HepG2 (cell line): ENCODE data around the gene JADE3. TPM values are rescaled to one million over a fixed set of nuclear protein-coding genes. Genes with fewer than 3 reads are reported as not detected.

ENCODE experiments used
- FOXA3 ChIP-seq: IDR thresholded peaks from 2 replicates; pipeline ENCODE4 v1.6.1; 2016; ENCODE audit warnings: missing genetic modification reagents, missing compliant biosample characterization
- FOXK2 ChIP-seq: fragments of 450-650 bp; IDR thresholded peaks from 2 replicates; pipeline ENCODE4 v1.6.1; 2016
- KAT8 ChIP-seq: IDR thresholded peaks from 2 replicates; pipeline ENCODE4 v1.6.1; 2016; ENCODE audit warnings: missing genetic modification reagents, missing compliant biosample characterization
- KLF13 ChIP-seq: sonication (generic); formaldehyde crosslinking; IDR thresholded peaks from 2 replicates; pipeline ENCODE4 v1.4.0; 2020; ENCODE audit warnings: mild to moderate bottlenecking, missing genetic modification reagents
- MAFG ChIP-seq: sonication (generic); formaldehyde crosslinking; IDR thresholded peaks from 2 replicates; pipeline ENCODE4 v1.5.1; 2020; ENCODE audit warnings: mild to moderate bottlenecking, missing genetic modification reagents
- POLR2AphosphoS2 ChIP-seq: IDR thresholded peaks from 2 replicates; pipeline ENCODE4 v1.6.1; 2011; ENCODE audit warnings: low read depth, low read length, improper control_type of control experiment
- SOX13 ChIP-seq, 3 experiments: fragments of 450-650 bp in 1 of 3; sonication (generic) in 1 of 3; formaldehyde crosslinking in 1 of 3; IDR thresholded peaks in 2 of 3; conservative IDR thresholded peaks in 1 of 3; 2 replicates each; pipeline versions ENCODE4 v1.5.0 to v1.6.1; 2016 to 2020; ENCODE audit warnings: antibody characterized with exemption in 1 of 3, mild to moderate bottlenecking in 1 of 3, missing compliant biosample characterization in 1 of 3, missing genetic modification reagents in 1 of 3, moderate library complexity in 1 of 3
- SOX5 ChIP-seq: IDR thresholded peaks from 2 replicates; pipeline ENCODE4 v1.6.1; 2016; ENCODE audit warnings: borderline replicate concordance
- ZC3H4 ChIP-seq: sonication (generic); formaldehyde crosslinking; IDR thresholded peaks from 2 replicates; pipeline ENCODE4 v1.4.0; 2020; ENCODE audit warnings: missing genetic modification reagents, borderline replicate concordance
- ZFAT ChIP-seq: sonication (generic); formaldehyde crosslinking; conservative IDR thresholded peaks from 2 replicates; pipeline ENCODE4 v1.8.1; 2023; ENCODE audit warnings: missing genetic modification reagents, inconsistent platforms
- ZNF644 ChIP-seq: IDR thresholded peaks from 2 replicates; pipeline ENCODE4 v1.6.1; 2016; ENCODE audit warnings: low read depth
- polyA plus RNA-seq, 8 experiments: library from polyadenylated mRNA; depleted of rRNA in 3 of 8; stranded (reverse) in 7 of 8; unstranded in 1 of 8; fragments of >200 nt; fragmentation: Illumina TruSeq in 4 of 8; extraction: Trizol in 4 of 8; gene quantifications; 2 replicates each; pipeline versions ENCODE4 v1.2.1 to v1.2.3, GENCODE V29; 2011 to 2016; ENCODE audit warnings: low read depth in 4 of 8, missing spikeins in 1 of 8, mixed read lengths in 1 of 8; ENCODE audit not compliant: insufficient read depth in 1 of 8
- total RNA-seq, 5 experiments: library from RNA; depleted of rRNA; stranded (reverse); fragments of >200 nt; fragmentation: Illumina TruSeq; extraction: Trizol; gene quantifications; 2 replicates each; pipeline ENCODE4 v1.2.3, GENCODE V29; 2016; ENCODE audit warnings: low read depth in 1 of 5
- TF ChIP-seq, protein P1 (sequence below): sonication (generic); formaldehyde crosslinking; IDR thresholded peaks from 2 replicates; pipeline ENCODE4 v1.8.0; 2023; ENCODE audit warnings: mild to moderate bottlenecking, missing genetic modification reagents
- TF ChIP-seq, protein P2 (sequence below): sonication (generic); formaldehyde crosslinking; IDR thresholded peaks from 2 replicates; pipeline ENCODE4 v1.5.0; 2020; ENCODE audit warnings: missing genetic modification reagents
- TF ChIP-seq, protein P3 (sequence below): sonication (generic); formaldehyde crosslinking; conservative IDR thresholded peaks from 2 replicates; pipeline ENCODE4 v1.4.0; 2020; ENCODE audit warnings: missing genetic modification reagents
- TF ChIP-seq, protein P4 (sequence below), 2 experiments: sonication (generic) in 1 of 2; formaldehyde crosslinking in 1 of 2; IDR thresholded peaks; 2 replicates each; pipeline versions ENCODE4 v1.6.1 to v1.9.0; 2014 to 2022; ENCODE audit warnings: antibody characterized with exemption in 1 of 2, borderline replicate concordance in 1 of 2, inconsistent platforms in 1 of 2, low read depth in 1 of 2, missing genetic modification reagents in 1 of 2
- TF ChIP-seq, protein P5 (sequence below): IDR thresholded peaks from 2 replicates; pipeline ENCODE4 v1.6.1; 2016; ENCODE audit warnings: mild to moderate bottlenecking

JADE3 gene
- total and polyA plus RNA-seq, 2 of the 13 experiments (the other 11 are each of a cell fraction or from before 2014, with no cell fraction given): 7.7 to 7.8 TPM

DNA sequence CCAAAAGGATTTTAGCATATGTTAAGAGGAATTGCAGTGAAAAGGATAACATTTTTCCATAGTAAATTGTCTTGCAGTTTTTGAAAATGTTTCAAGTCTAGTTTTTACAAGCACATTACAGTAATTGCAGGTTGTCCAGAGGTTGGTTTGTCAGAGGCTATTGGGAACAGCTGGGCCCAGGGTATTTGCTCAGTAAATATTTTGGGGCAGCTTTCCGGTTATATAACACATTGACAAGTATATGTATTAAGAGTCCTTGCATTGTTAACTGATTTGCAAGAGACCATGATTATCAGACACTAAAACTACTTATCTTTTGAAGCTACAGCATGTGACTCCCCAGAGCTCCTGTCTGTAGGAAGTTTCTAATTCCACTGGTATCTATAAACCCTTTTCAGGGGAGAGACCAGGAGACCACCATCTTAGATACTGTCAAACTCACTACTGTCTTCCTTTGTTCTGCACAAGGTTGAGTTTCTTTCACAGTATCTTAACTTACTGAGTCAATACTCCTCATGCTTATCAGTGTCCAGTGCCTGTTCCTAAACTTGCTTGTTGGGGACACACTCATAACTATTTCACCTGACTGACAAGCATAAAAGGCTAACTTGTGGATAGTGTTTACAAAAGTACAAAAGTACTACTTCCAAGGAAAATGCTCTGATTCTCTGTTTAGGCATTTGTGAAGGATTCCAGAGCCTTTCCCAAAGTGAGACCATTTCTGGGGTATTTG lies 147.1 kb downstream of the JADE3 start (continued):
- TF ChIP-seq, protein P1, sequence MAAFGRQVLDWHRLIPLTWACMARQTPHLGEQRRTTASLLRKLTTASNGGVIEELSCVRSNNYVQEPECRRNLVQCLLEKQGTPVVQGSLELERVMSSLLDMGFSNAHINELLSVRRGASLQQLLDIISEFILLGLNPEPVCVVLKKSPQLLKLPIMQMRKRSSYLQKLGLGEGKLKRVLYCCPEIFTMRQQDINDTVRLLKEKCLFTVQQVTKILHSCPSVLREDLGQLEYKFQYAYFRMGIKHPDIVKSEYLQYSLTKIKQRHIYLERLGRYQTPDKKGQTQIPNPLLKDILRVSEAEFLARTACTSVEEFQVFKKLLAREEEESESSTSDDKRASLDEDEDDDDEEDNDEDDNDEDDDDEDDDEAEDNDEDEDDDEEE: no peak
- TF ChIP-seq FOXK2 (no peak), FOXA3 (CRISPR knock-in tag) (peak; percentile 19; the same call in 1 of the 2 replicates), POLR2AphosphoS2 (no peak), ZNF644 (CRISPR knock-in tag) (no peak), SOX13 (IDR thresholded peaks at IDR 0.05) (no peak), SOX13 (CRISPR knock-in tag; conservative IDR thresholded peaks at IDR 0.05 in 1 of 2, IDR thresholded peaks at IDR 0.05 in 1 of 2) (peak in 1 of 2 experiments; percentile 58; a peak in 2 of 4 replicates), ZC3H4 (no peak), KLF13 (CRISPR knock-in tag) (no peak), KAT8 (CRISPR knock-in tag) (peak; percentile 32; the same call in 1 of the 2 replicates), MAFG (CRISPR knock-in tag) (no peak), SOX5 (CRISPR knock-in tag) (peak; percentile 49; the same call in 1 of the 2 replicates), ZFAT (no peak)
- TF ChIP-seq, protein P2, sequence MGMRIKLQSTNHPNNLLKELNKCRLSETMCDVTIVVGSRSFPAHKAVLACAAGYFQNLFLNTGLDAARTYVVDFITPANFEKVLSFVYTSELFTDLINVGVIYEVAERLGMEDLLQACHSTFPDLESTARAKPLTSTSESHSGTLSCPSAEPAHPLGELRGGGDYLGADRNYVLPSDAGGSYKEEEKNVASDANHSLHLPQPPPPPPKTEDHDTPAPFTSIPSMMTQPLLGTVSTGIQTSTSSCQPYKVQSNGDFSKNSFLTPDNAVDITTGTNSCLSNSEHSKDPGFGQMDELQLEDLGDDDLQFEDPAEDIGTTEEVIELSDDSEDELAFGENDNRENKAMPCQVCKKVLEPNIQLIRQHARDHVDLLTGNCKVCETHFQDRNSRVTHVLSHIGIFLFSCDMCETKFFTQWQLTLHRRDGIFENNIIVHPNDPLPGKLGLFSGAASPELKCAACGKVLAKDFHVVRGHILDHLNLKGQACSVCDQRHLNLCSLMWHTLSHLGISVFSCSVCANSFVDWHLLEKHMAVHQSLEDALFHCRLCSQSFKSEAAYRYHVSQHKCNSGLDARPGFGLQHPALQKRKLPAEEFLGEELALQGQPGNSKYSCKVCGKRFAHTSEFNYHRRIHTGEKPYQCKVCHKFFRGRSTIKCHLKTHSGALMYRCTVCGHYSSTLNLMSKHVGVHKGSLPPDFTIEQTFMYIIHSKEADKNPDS: no peak
- TF ChIP-seq, protein P3, sequence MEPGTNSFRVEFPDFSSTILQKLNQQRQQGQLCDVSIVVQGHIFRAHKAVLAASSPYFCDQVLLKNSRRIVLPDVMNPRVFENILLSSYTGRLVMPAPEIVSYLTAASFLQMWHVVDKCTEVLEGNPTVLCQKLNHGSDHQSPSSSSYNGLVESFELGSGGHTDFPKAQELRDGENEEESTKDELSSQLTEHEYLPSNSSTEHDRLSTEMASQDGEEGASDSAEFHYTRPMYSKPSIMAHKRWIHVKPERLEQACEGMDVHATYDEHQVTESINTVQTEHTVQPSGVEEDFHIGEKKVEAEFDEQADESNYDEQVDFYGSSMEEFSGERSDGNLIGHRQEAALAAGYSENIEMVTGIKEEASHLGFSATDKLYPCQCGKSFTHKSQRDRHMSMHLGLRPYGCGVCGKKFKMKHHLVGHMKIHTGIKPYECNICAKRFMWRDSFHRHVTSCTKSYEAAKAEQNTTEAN (CRISPR knock-in tag): no peak
- TF ChIP-seq, protein P4, sequence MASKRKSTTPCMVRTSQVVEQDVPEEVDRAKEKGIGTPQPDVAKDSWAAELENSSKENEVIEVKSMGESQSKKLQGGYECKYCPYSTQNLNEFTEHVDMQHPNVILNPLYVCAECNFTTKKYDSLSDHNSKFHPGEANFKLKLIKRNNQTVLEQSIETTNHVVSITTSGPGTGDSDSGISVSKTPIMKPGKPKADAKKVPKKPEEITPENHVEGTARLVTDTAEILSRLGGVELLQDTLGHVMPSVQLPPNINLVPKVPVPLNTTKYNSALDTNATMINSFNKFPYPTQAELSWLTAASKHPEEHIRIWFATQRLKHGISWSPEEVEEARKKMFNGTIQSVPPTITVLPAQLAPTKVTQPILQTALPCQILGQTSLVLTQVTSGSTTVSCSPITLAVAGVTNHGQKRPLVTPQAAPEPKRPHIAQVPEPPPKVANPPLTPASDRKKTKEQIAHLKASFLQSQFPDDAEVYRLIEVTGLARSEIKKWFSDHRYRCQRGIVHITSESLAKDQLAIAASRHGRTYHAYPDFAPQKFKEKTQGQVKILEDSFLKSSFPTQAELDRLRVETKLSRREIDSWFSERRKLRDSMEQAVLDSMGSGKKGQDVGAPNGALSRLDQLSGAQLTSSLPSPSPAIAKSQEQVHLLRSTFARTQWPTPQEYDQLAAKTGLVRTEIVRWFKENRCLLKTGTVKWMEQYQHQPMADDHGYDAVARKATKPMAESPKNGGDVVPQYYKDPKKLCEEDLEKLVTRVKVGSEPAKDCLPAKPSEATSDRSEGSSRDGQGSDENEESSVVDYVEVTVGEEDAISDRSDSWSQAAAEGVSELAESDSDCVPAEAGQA (IDR thresholded peaks at IDR 0.05; ENCODE audit: low read depth): no peak
- TF ChIP-seq, protein P4 (CRISPR knock-in tag; IDR thresholded peaks at IDR 0.05; ENCODE audit: borderline replicate concordance): no peak
- TF ChIP-seq, protein P5, sequence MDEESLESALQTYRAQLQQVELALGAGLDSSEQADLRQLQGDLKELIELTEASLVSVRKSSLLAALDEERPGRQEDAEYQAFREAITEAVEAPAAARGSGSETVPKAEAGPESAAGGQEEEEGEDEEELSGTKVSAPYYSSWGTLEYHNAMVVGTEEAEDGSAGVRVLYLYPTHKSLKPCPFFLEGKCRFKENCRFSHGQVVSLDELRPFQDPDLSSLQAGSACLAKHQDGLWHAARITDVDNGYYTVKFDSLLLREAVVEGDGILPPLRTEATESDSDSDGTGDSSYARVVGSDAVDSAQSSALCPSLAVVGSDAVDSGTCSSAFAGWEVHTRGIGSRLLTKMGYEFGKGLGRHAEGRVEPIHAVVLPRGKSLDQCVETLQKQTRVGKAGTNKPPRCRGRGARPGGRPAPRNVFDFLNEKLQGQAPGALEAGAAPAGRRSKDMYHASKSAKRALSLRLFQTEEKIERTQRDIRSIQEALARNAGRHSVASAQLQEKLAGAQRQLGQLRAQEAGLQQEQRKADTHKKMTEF (CRISPR knock-in tag): 0 out of 2 replicates have a peak, but pooled peaks have one; percentile 25
